ENCODE results near the gene MOB3C. TPM values are rescaled to one million over a fixed set of nuclear protein-coding genes. Genes with fewer than 3 reads are reported as not detected.

The MOB3C gene
- total RNA-seq, 1 donor from 2014 or later: 14.1 TPM

DNA sequence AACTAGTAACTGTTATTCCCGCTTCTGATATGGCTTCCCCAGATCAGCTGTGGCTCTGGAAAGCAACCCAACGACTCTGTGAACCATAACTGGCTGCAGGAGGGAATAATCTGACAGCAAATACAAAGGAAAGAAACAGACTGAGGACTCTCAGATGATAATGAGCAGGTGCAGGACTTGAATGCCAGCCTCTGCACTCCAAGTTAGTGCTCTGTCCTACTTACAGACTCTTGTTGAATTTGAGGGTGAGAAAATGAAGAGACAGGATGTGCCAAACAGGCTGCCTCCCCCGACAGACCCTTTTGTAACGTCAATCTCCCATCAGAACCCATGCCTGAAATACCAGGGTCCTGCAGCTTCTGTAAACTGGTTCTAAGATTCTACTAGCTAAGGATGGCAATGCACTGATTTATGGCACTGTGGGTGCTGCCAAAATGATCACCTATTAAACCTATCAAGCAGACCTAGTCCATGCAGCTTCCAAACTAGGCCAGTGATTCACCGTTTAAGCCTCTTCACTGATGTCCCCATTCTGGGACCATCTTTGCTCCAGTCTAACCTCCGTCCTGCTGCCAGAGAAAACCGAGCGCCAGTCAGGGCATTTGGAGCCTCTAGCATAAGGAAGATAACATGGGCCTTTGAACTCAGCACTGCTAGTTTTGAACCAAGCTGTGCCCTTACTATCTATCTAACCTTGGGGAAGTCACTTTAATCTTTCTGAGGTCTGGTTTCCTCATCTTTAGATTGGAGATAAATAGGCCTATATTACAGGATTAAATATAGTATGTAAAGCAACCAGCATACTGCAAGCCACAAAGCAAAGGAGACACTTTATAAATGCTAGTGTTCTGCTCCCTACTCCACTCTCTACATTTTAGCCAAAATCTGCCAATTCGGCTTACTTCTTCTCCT lies 17.3 kb downstream of the MOB3C start:
- Histone ChIP-seq H3K4me1 (ENCODE audit: control insufficient read depth in 3 of 3, insufficient read depth in 3 of 3, low read length in 3 of 3) (peaks cover 15 to 39% (median 38%) of the 10 kb centered on the region in 3 donors), H3K4me3 (ENCODE audit: low read length in 3 of 3) (no peak overlapping the region), H3K27ac (ENCODE audit: low read depth, low read length) (no peak overlapping the region), H3K27me3 (ENCODE audit: control insufficient read depth in 3 of 3, insufficient read depth in 3 of 3, low read length in 3 of 3) (no peaks in the 10 kb centered on the region), H3K9ac (ENCODE audit: low read depth in 1 of 3, low read length in 3 of 3) (peak overlapping the region in 1 of 3 donors; percentile 5), H3K36me3 (ENCODE audit: control insufficient read depth in 3 of 3, insufficient read depth in 3 of 3, low read length in 3 of 3) (no peaks in the 10 kb centered on the region), H3K9me3 (ENCODE audit: control insufficient read depth in 3 of 3, low read length in 3 of 3) (no peaks in the 10 kb centered on the region)

DNA sequence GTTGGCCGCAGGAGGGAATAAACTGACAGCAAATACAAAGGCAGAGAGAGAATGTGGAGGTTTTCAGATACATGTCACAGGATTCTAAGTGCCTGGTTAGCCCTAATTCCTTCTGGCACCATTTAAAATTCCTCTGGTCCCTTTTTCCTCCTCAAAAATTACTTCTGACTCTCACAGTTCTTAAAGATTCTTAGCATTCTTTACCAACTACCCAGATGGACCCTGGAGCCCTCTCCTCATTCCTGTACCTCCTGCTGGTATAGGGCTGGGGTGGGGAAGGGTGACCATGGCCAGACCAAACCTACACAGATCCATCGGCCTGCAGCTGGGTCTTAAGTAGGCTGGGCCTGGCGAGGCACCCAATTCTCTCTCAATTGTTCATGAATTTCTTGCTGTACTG lies 19.8 kb downstream of the MOB3C start:
- Histone ChIP-seq H3K36me3 (ENCODE audit: control insufficient read depth in 3 of 3, insufficient read depth in 3 of 3, low read length in 3 of 3) (peaks cover 17 to 18% (median 17%) of the 10 kb centered on the region in 3 donors), H3K4me3 (ENCODE audit: low read length in 3 of 3) (no peak overlapping the region), H3K27me3 (ENCODE audit: control insufficient read depth in 3 of 3, insufficient read depth in 3 of 3, low read length in 3 of 3) (no peaks in the 10 kb centered on the region), H3K9me3 (ENCODE audit: control insufficient read depth in 3 of 3, low read length in 3 of 3) (no peaks in the 10 kb centered on the region), H3K9ac (ENCODE audit: low read depth in 1 of 3, low read length in 3 of 3) (no peak overlapping the region), H3K4me1 (ENCODE audit: control insufficient read depth in 3 of 3, insufficient read depth in 3 of 3, low read length in 3 of 3) (peaks cover 2 to 28% (median 23%) of the 10 kb centered on the region in 3 donors), H3K27ac (ENCODE audit: low read depth, low read length) (no peak overlapping the region)

DNA sequence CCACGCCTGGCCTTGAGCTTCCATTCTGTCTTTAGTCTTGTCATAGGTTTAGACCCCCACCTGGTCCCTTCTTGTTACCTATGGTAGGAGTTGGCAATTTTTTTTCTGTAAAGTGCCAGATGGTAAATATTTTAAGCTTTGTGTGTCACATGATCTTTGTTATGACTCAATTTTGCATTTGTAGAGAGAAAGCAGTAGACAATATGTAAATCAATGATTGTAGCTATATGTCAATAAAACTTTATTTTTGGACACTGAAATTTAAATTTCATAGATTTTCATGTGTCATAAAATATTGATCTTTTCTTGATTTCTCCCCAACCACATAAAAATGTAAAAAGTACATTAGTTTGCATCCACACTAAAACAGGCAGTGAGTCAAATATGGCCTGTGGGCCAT lies 20.6 kb downstream of the MOB3C start:
- Histone ChIP-seq H3K4me1 (ENCODE audit: control insufficient read depth in 3 of 3, insufficient read depth in 3 of 3, low read length in 3 of 3) (peaks cover 2 to 23% (median 15%) of the 10 kb centered on the region in 3 donors), H3K9me3 (ENCODE audit: control insufficient read depth in 3 of 3, low read length in 3 of 3) (no peaks in the 10 kb centered on the region), H3K36me3 (ENCODE audit: control insufficient read depth in 3 of 3, insufficient read depth in 3 of 3, low read length in 3 of 3) (peaks cover 24 to 26% (median 25%) of the 10 kb centered on the region in 3 donors), H3K4me3 (ENCODE audit: low read length in 3 of 3) (no peak overlapping the region), H3K27ac (ENCODE audit: low read depth, low read length) (peak overlapping the region; percentile 48), H3K27me3 (ENCODE audit: control insufficient read depth in 3 of 3, insufficient read depth in 3 of 3, low read length in 3 of 3) (no peaks in the 10 kb centered on the region), H3K9ac (ENCODE audit: low read depth in 1 of 3, low read length in 3 of 3) (no peak overlapping the region)

DNA sequence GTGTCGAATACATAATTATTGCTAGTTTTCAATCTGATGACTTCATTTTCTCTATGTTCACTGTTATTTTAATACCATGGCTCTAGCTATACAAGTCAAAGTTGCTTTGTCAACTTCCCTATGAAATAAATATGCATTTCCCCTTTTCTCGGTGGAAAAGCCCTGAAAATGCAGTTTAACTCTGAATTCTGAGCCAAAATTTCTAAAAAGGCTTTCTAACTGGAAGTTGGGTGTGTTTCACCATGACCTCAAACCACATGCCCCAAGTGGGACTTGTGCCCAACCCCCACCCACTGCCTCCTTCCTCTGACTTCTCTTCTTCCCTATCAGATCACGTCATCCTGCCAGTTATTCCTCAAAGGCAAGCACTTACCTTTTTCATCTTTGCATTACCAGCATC lies 21.5 kb downstream of the MOB3C start:
- H3K36me3 ChIP-seq (ENCODE audit: control insufficient read depth in 3 of 3, insufficient read depth in 3 of 3, low read length in 3 of 3): peaks cover 26 to 33% (median 33%) of the 10 kb centered on the region in 3 donors
- no peak overlapping the region for H3K4me3 ChIP-seq (ENCODE audit: low read length in 3 of 3)
- no peaks in the 10 kb centered on the region for H3K9me3 ChIP-seq (ENCODE audit: control insufficient read depth in 3 of 3, low read length in 3 of 3)
- H3K27me3 ChIP-seq (ENCODE audit: control insufficient read depth in 3 of 3, insufficient read depth in 3 of 3, low read length in 3 of 3): no peaks in the 10 kb centered on the region
- H3K9ac ChIP-seq (ENCODE audit: low read depth in 1 of 3, low read length in 3 of 3): no peak overlapping the region
- H3K4me1 ChIP-seq (ENCODE audit: control insufficient read depth in 3 of 3, insufficient read depth in 3 of 3, low read length in 3 of 3): peaks cover 2 to 22% (median 15%) of the 10 kb centered on the region in 3 donors
- peak overlapping the region; percentile 57 for H3K27ac ChIP-seq (ENCODE audit: low read depth, low read length)

DNA sequence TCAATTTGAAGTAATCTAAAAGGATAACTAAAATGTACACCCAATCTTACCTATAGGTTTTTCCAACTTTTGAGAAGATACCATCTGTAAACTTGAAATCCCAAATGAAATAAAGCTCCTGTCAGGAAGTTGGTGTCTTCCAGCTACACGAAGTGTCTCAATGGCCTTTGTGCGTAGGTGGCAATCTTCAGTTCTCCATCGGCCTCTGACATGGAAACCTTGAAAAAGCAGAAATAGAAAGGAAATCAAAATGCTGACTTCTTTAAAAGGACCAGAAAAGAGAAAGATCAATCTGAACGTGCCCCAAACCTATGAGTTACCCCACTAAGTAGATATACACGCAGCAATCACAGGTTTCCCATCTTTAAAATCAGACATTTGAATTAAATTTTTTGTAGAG lies 22.5 kb downstream of the MOB3C start:
- H3K9ac ChIP-seq (ENCODE audit: low read depth in 1 of 3, low read length in 3 of 3): no peak overlapping the region
- H3K4me1 ChIP-seq (ENCODE audit: control insufficient read depth in 3 of 3, insufficient read depth in 3 of 3, low read length in 3 of 3): peaks cover 2 to 12% (median 4%) of the 10 kb centered on the region in 3 donors
- H3K27ac ChIP-seq (ENCODE audit: low read depth, low read length): peak overlapping the region; percentile 57
- H3K27me3 ChIP-seq (ENCODE audit: control insufficient read depth in 3 of 3, insufficient read depth in 3 of 3, low read length in 3 of 3): no peaks in the 10 kb centered on the region
- no peaks in the 10 kb centered on the region for H3K9me3 ChIP-seq (ENCODE audit: control insufficient read depth in 3 of 3, low read length in 3 of 3)
- peaks cover 33 to 43% (median 43%) of the 10 kb centered on the region in 3 donors for H3K36me3 ChIP-seq (ENCODE audit: control insufficient read depth in 3 of 3, insufficient read depth in 3 of 3, low read length in 3 of 3)
- H3K4me3 ChIP-seq (ENCODE audit: low read length in 3 of 3): no peak overlapping the region

DNA sequence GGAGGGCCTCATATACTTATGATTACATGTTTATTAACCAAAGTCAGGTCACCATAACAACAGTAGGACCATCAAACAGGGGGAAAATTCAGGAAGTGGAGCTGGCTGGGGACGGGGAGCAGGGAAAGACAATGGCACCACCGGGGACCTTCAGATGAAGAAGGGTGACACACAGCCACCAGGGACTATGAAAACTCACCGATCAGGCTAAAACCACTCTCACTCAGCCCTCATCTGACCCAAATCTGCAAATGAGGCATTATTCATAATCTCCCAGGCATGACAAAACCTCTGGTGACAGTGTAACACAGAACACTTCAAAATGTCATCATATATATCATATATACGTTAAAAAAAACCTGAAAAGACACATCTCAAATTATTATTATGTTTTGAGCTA lies 23.8 kb downstream of the MOB3C start:
- peaks cover 36 to 47% (median 47%) of the 10 kb centered on the region in 3 donors for H3K36me3 ChIP-seq (ENCODE audit: control insufficient read depth in 3 of 3, insufficient read depth in 3 of 3, low read length in 3 of 3)
- no peak overlapping the region for H3K4me3 ChIP-seq (ENCODE audit: low read length in 3 of 3)
- no peak overlapping the region for H3K9ac ChIP-seq (ENCODE audit: low read depth in 1 of 3, low read length in 3 of 3)
- H3K27me3 ChIP-seq (ENCODE audit: control insufficient read depth in 3 of 3, insufficient read depth in 3 of 3, low read length in 3 of 3): no peaks in the 10 kb centered on the region
- H3K4me1 ChIP-seq (ENCODE audit: control insufficient read depth in 3 of 3, insufficient read depth in 3 of 3, low read length in 3 of 3): peaks cover 0 to 5% (median 0%) of the 10 kb centered on the region in 3 donors
- H3K9me3 ChIP-seq (ENCODE audit: control insufficient read depth in 3 of 3, low read length in 3 of 3): no peaks in the 10 kb centered on the region
- H3K27ac ChIP-seq (ENCODE audit: low read depth, low read length): no peak overlapping the region

DNA sequence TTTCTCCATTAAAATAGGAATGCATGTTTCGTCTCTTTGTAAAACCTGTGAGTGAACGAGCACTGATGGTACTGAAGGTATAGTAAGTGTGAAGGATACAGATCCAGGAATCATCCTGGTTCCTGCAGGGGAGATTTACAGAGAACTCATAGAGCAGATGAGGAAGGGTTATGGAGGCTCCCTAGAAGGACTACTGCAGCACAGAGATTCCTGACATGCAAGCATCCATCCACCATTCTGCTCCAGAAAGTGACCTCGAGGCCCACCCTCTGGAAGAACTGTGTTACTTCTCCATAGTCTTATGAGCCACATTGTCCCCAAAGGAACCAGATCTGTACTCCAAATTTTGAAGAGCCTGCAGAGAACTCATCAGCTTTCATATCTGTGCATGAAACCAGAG lies 27.1 kb downstream of the MOB3C start:
- Histone ChIP-seq H3K9me3 (ENCODE audit: control insufficient read depth in 3 of 3, low read length in 3 of 3) (no peaks in the 10 kb centered on the region), H3K27ac (ENCODE audit: low read depth, low read length) (no peak overlapping the region), H3K27me3 (ENCODE audit: control insufficient read depth in 3 of 3, insufficient read depth in 3 of 3, low read length in 3 of 3) (no peaks in the 10 kb centered on the region), H3K4me1 (ENCODE audit: control insufficient read depth in 3 of 3, insufficient read depth in 3 of 3, low read length in 3 of 3) (peaks cover 0 to 5% (median 0%) of the 10 kb centered on the region in 3 donors), H3K4me3 (ENCODE audit: low read length in 3 of 3) (no peak overlapping the region), H3K9ac (ENCODE audit: low read depth in 1 of 3, low read length in 3 of 3) (no peak overlapping the region), H3K36me3 (ENCODE audit: control insufficient read depth in 3 of 3, insufficient read depth in 3 of 3, low read length in 3 of 3) (peaks cover 43 to 57% (median 52%) of the 10 kb centered on the region in 3 donors)

DNA sequence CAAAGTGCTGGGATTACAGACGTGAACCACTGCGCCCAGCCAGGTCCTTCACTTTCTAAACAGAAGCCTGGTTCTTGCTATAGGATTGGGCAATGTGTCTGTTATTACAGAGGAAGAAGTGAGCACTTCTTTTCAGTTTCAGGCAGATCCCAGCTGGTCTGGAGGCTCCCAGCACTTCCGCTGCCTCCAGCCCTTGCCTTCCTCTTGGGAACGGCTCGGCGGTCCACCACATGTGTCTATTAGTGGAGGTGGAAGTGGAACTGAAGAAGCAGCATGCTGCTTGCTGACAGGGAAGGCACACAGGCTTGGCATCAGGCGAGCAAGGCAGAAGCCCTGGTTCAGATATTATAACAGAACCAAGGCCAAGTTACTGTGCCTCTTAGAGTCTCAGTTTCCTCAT lies 29.5 kb downstream of the MOB3C start:
- Histone ChIP-seq H3K9ac (ENCODE audit: low read depth in 1 of 3, low read length in 3 of 3) (no peak overlapping the region), H3K4me1 (ENCODE audit: control insufficient read depth in 3 of 3, insufficient read depth in 3 of 3, low read length in 3 of 3) (peaks cover 0 to 5% (median 0%) of the 10 kb centered on the region in 3 donors), H3K36me3 (ENCODE audit: control insufficient read depth in 3 of 3, insufficient read depth in 3 of 3, low read length in 3 of 3) (peaks cover 45 to 56% (median 56%) of the 10 kb centered on the region in 3 donors), H3K9me3 (ENCODE audit: control insufficient read depth in 3 of 3, low read length in 3 of 3) (no peaks in the 10 kb centered on the region), H3K27ac (ENCODE audit: low read depth, low read length) (no peak overlapping the region), H3K4me3 (ENCODE audit: low read length in 3 of 3) (no peak overlapping the region), H3K27me3 (ENCODE audit: control insufficient read depth in 3 of 3, insufficient read depth in 3 of 3, low read length in 3 of 3) (no peaks in the 10 kb centered on the region)

DNA sequence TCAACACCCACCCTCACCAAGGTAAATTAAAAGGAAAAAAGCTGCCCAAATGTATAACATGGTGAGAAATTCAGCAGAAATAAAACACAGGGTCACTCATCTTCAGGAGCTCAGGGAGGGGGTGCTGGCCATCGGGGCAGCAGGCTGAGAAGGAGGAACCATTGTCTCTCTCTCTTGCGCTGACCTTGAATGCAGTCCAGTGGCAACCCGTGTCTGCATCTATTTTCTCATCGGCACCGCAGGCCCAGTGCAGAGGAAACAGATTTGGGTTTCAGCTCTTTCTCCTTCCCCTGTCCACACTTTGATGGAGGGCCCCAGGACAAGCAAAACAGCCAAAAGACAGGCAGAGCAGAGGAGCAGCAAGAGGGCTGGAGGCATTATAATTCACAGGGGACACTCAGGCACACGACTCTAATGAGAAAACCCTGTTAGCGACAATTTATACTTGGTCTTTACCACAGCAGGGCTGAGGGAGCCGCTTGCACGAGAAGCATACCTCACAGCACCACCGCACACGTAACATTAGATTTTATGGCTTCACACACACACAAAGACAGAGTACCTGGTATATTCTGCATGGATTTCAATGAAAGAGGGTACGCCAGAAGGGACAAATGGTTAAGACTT lies 31.2 kb downstream of the MOB3C start:
- Histone ChIP-seq H3K9ac (ENCODE audit: low read depth in 1 of 3, low read length in 3 of 3) (peak overlapping the region in 1 of 3 donors; percentile 6), H3K4me1 (ENCODE audit: control insufficient read depth in 3 of 3, insufficient read depth in 3 of 3, low read length in 3 of 3) (peaks cover 0 to 5% (median 0%) of the 10 kb centered on the region in 3 donors), H3K27me3 (ENCODE audit: control insufficient read depth in 3 of 3, insufficient read depth in 3 of 3, low read length in 3 of 3) (no peaks in the 10 kb centered on the region), H3K4me3 (ENCODE audit: low read length in 3 of 3) (no peak overlapping the region), H3K36me3 (ENCODE audit: control insufficient read depth in 3 of 3, insufficient read depth in 3 of 3, low read length in 3 of 3) (peaks cover 46 to 55% (median 51%) of the 10 kb centered on the region in 3 donors), H3K27ac (ENCODE audit: low read depth, low read length) (no peak overlapping the region), H3K9me3 (ENCODE audit: control insufficient read depth in 3 of 3, low read length in 3 of 3) (no peaks in the 10 kb centered on the region)

DNA sequence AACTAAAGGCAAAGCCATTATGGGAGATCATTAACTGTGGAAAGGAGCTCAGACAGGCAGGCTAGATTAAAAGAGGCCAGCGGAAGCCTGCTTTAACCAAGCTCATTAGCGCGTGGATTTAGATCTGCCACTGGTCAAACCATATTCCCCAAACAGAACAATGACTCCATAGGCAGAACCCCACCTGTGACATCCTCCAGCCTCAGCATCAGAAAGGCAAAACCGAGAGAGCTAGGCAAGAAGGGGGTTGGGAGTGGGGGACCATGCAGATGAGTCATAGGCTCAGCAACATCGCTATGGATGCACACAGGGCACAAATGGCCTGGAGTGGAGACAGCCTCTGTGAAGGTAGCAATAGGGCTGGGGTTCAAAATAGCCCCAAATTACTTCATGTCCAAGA lies 33.1 kb downstream of the MOB3C start:
- H3K9ac ChIP-seq (ENCODE audit: low read depth in 1 of 3, low read length in 3 of 3): no peak overlapping the region
- H3K27ac ChIP-seq (ENCODE audit: low read depth, low read length): no peak overlapping the region
- no peak overlapping the region for H3K4me3 ChIP-seq (ENCODE audit: low read length in 3 of 3)
- no peaks in the 10 kb centered on the region for H3K9me3 ChIP-seq (ENCODE audit: control insufficient read depth in 3 of 3, low read length in 3 of 3)
- H3K4me1 ChIP-seq (ENCODE audit: control insufficient read depth in 3 of 3, insufficient read depth in 3 of 3, low read length in 3 of 3): peaks cover 0 to 5% (median 0%) of the 10 kb centered on the region in 3 donors
- H3K27me3 ChIP-seq (ENCODE audit: control insufficient read depth in 3 of 3, insufficient read depth in 3 of 3, low read length in 3 of 3): no peaks in the 10 kb centered on the region
- peaks cover 48 to 56% (median 54%) of the 10 kb centered on the region in 3 donors for H3K36me3 ChIP-seq (ENCODE audit: control insufficient read depth in 3 of 3, insufficient read depth in 3 of 3, low read length in 3 of 3)
